ENCODE results near the gene AKT3. TPM values are rescaled to one million over a fixed set of nuclear protein-coding genes. Genes with fewer than 3 reads are reported as not detected.

The AKT3 gene
- total and polyA plus RNA-seq, 2 donors (not counting 1 experiment from before 2014, with no cell fraction given), result 37.8 to 42.0 TPM

DNA sequence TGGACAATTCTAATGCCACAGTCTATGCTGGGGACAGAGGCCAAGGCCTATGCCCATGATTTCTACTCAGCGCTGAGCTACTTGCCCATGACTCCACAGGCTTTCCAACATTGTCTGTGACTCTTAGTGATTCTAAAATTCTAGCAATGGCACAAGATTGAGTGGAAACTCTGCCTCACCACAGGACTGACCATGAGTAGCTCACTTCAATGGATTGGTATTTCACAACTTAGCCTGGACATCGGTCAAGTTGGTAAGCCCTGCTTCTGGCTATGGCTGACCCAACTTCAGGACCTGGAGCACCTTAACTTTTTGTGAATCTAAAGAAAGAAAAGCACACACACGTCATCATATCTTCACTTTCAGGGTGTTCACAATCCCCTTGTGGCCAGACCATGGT, 339.1 kb downstream of the AKT3 start:
- Histone ChIP-seq H3K4me2 (ENCODE audit: extremely low read depth, insufficient read depth, low read length) (no peak overlapping the region), H3K4me3 (replicated peaks in 1 of 4; ENCODE audit: control extremely low read depth in 1 of 4, insufficient read depth in 1 of 4, low read depth in 3 of 4, low read length in 4 of 4) (no peak overlapping the region), H3K79me2 (ENCODE audit: control insufficient read depth, insufficient read depth, low read length) (no peaks in the 10 kb centered on the region), H3K9me3 (ENCODE audit: control insufficient read depth, insufficient read depth, low read depth, low read length) (no peaks in the 10 kb centered on the region), H4K20me1 (ENCODE audit: control insufficient read depth, extremely low read depth, insufficient read depth, low read length) (no peaks in the 10 kb centered on the region), H3K4me1 (ENCODE audit: control insufficient read depth, extremely low read depth, insufficient read depth, low read length) (no peaks in the 10 kb centered on the region), H2AFZ (ENCODE audit: low read length) (no peak overlapping the region), H3K36me3 (ENCODE audit: control insufficient read depth, insufficient read depth, low read length) (peaks cover 6% of the 10 kb centered on the region), H3K27ac (ENCODE audit: insufficient read depth, low read length) (no peak overlapping the region), H3K27me3 (ENCODE audit: control insufficient read depth, insufficient read depth, low read length) (no peaks in the 10 kb centered on the region), H3K9ac (ENCODE audit: insufficient read depth, low read length) (no peak overlapping the region)
- no peak for DNase-seq (ENCODE audit: low read depth in 2 of 2)
- TF ChIP-seq, protein P1, sequence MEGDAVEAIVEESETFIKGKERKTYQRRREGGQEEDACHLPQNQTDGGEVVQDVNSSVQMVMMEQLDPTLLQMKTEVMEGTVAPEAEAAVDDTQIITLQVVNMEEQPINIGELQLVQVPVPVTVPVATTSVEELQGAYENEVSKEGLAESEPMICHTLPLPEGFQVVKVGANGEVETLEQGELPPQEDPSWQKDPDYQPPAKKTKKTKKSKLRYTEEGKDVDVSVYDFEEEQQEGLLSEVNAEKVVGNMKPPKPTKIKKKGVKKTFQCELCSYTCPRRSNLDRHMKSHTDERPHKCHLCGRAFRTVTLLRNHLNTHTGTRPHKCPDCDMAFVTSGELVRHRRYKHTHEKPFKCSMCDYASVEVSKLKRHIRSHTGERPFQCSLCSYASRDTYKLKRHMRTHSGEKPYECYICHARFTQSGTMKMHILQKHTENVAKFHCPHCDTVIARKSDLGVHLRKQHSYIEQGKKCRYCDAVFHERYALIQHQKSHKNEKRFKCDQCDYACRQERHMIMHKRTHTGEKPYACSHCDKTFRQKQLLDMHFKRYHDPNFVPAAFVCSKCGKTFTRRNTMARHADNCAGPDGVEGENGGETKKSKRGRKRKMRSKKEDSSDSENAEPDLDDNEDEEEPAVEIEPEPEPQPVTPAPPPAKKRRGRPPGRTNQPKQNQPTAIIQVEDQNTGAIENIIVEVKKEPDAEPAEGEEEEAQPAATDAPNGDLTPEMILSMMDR (conservative IDR thresholded peaks at IDR 0.05 in 1 of 2, IDR thresholded peaks at IDR 0.05 in 1 of 2; ENCODE audit: low read depth in 1 of 2, low read length in 2 of 2), result no peak
- TF ChIP-seq EZH2 (IDR thresholded peaks at IDR 0.05; ENCODE audit: low read length, missing control alignments), result no peak

DNA sequence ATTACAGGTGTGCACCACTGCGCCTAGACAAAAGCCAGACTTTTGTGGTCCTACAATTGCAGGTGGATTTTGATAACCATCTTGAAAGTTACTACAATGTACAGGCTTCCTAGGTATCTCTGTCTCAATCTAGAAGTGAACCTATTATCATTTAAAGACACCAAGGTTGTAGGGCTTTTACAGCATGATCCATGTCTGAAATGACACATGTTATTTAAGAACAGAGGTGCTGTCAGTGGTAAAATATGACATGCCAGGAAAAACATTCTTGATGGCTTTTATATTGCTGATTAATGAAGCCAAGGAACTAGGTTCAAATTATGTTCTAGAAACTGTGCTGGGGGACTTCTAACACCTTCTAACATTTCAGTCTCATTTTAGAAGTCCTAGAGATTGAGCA, 341.1 kb downstream of the AKT3 start:
- Histone ChIP-seq H3K4me1 (ENCODE audit: control insufficient read depth, extremely low read depth, insufficient read depth, low read length) (no peaks in the 10 kb centered on the region), H3K27ac (ENCODE audit: insufficient read depth, low read length) (no peak overlapping the region), H2AFZ (ENCODE audit: low read length) (no peak overlapping the region), H3K9ac (ENCODE audit: insufficient read depth, low read length) (no peak overlapping the region), H3K79me2 (ENCODE audit: control insufficient read depth, insufficient read depth, low read length) (no peaks in the 10 kb centered on the region), H3K4me3 (replicated peaks in 1 of 4; ENCODE audit: control extremely low read depth in 1 of 4, insufficient read depth in 1 of 4, low read depth in 3 of 4, low read length in 4 of 4) (no peak overlapping the region), H3K27me3 (ENCODE audit: control insufficient read depth, insufficient read depth, low read length) (no peaks in the 10 kb centered on the region), H4K20me1 (ENCODE audit: control insufficient read depth, extremely low read depth, insufficient read depth, low read length) (no peaks in the 10 kb centered on the region), H3K36me3 (ENCODE audit: control insufficient read depth, insufficient read depth, low read length) (peaks cover 6% of the 10 kb centered on the region), H3K9me3 (ENCODE audit: control insufficient read depth, insufficient read depth, low read depth, low read length) (no peaks in the 10 kb centered on the region), H3K4me2 (ENCODE audit: extremely low read depth, insufficient read depth, low read length) (no peak overlapping the region)
- TF ChIP-seq, protein P1 (conservative IDR thresholded peaks at IDR 0.05 in 1 of 2, IDR thresholded peaks at IDR 0.05 in 1 of 2; ENCODE audit: low read depth in 1 of 2, low read length in 2 of 2), result no peak
- no peak for TF ChIP-seq EZH2 (IDR thresholded peaks at IDR 0.05; ENCODE audit: low read length, missing control alignments)
- DNase-seq (ENCODE audit: low read depth in 2 of 2), result no peak

DNA sequence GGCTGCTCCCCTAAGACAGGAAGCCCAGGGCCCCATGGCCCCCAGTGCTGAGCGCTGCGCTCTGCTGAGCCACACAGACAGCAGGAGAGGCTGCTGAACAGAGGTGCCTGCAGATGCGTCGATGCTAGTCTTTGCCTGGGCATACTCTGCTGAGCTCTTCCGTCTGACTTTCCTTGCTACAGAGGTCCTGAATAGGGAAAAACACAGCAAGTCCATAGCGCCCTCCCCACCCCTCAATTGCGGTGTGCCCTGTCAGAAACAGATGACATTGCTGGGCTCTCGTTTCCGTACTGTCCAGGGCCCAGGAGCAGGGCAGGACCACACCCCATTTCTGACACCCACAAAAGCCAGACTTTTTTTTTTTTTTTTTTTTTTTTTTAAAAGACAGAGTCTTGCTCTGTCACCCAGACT, 341.7 kb downstream of the AKT3 start:
- no peak for DNase-seq (ENCODE audit: low read depth in 2 of 2)
- no peak for TF ChIP-seq EZH2 (IDR thresholded peaks at IDR 0.05; ENCODE audit: low read length, missing control alignments)
- TF ChIP-seq, protein P1 (conservative IDR thresholded peaks at IDR 0.05 in 1 of 2, IDR thresholded peaks at IDR 0.05 in 1 of 2; ENCODE audit: low read depth in 1 of 2, low read length in 2 of 2), result no peak
- Histone ChIP-seq H3K4me3 (replicated peaks in 1 of 4; ENCODE audit: control extremely low read depth in 1 of 4, insufficient read depth in 1 of 4, low read depth in 3 of 4, low read length in 4 of 4) (no peak overlapping the region), H3K9ac (ENCODE audit: insufficient read depth, low read length) (no peak overlapping the region), H3K4me1 (ENCODE audit: control insufficient read depth, extremely low read depth, insufficient read depth, low read length) (no peaks in the 10 kb centered on the region), H3K27ac (ENCODE audit: insufficient read depth, low read length) (no peak overlapping the region), H3K79me2 (ENCODE audit: control insufficient read depth, insufficient read depth, low read length) (no peaks in the 10 kb centered on the region), H3K4me2 (ENCODE audit: extremely low read depth, insufficient read depth, low read length) (no peak overlapping the region), H3K36me3 (ENCODE audit: control insufficient read depth, insufficient read depth, low read length) (peaks cover 6% of the 10 kb centered on the region), H3K9me3 (ENCODE audit: control insufficient read depth, insufficient read depth, low read depth, low read length) (no peaks in the 10 kb centered on the region), H3K27me3 (ENCODE audit: control insufficient read depth, insufficient read depth, low read length) (no peaks in the 10 kb centered on the region), H2AFZ (ENCODE audit: low read length) (no peak overlapping the region), H4K20me1 (ENCODE audit: control insufficient read depth, extremely low read depth, insufficient read depth, low read length) (no peaks in the 10 kb centered on the region)

Data from fibroblast of lung (primary cell).